Endothelial cell of umbilical vein (primary cell): ENCODE results near the gene DIAPH3.

Experiments used
- CTCF ChIP-seq, 2 donors: IDR thresholded peaks; 1 replicate in 1 of 2; 2 replicates in 1 of 2; pipeline ENCODE4 v1.5.1; 2011; ENCODE audit warnings: low read length in 2 of 2, mild to moderate bottlenecking in 2 of 2, moderate library complexity in 2 of 2, control low read depth in 1 of 2, inconsistent platforms in 1 of 2, low read depth in 1 of 2; ENCODE audit not compliant: insufficient read depth in 1 of 2; ENCODE audit errors: extremely low read depth in 1 of 2
- EZH2 ChIP-seq: IDR thresholded peaks from 2 replicates; pipeline ENCODE4 v1.6.1; 2012; ENCODE audit warnings: borderline replicate concordance, low read depth, mild to moderate bottlenecking, moderate library complexity, low read length, inconsistent platforms; ENCODE audit not compliant: severe bottlenecking
- POLR2AphosphoS5 ChIP-seq: IDR thresholded peaks from 2 replicates; pipeline ENCODE4 v1.6.1; 2012; ENCODE audit warnings: low read depth, mild to moderate bottlenecking, control low read depth, low read length, moderate library complexity; ENCODE audit not compliant: insufficient read depth

- TF ChIP-seq CTCF (IDR thresholded peaks at IDR 0.05; ENCODE audit: extremely low read depth in 1 of 2, insufficient read depth in 1 of 2, low read depth in 1 of 2, low read length in 2 of 2): no peak
- no peak for TF ChIP-seq EZH2
- no peak for TF ChIP-seq POLR2AphosphoS5
Measured at GRCh38 chr13:60152904-60153303, 10.8 kb downstream of the DIAPH3 start.
